NCI-H146 (cell line): ENCODE results near the gene GRHPR.
"Not testable (repeated sequence)": the region's sequence is repeated elsewhere in the genome, so short reads cannot be mapped to it uniquely, and the experiment has no call there.

Source experiments
- DNase-seq: peaks from one replicate; lab custom pipeline; 2025; lab: John Stamatoyannopoulos, UW

The GRHPR gene

DNA sequence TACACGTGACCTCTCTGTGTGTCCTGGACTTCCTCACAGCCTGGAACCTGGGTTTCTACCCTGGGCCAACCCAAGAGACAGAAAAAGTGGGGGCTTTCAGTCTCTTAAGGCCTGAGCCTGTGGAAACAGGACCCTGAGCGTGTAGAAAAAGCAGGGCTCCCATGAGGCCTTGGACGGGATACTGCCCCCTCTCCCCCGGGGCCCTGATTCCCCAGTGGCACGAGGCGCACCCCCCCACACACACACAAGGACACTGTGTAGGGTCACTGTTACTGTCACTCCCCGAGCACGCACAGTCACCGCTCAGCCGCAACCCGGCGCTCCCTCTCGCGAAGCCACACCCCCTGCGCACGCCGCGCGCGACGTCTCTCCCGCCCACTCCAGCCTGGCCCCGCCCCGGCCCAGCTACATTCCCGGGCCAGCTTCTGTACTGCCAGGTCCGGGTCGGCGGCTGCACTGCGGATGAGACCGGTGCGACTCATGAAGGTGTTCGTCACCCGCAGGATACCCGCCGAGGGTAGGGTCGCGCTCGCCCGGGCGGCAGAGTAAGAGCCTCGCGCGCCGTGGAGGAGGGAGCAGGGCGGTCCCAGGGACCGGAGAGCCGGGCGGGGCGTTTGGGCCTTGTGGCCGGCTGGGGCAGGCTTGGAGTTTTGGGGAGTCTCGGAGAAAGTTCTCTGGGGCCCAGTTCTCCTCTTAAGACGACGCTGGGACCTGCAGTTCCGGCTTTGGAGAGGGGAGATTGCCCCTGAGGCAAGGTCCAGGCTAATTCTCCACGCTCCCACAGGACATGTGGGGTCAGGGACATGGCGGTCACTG, at the start of gene GRHPR:
GRHPR (plus strand) TSS at position 408 of the 816 bp plus-strand sequence; CDS start at position 463, 55 bp downstream.
- DNase-seq, result peak; percentile 92

DNA sequence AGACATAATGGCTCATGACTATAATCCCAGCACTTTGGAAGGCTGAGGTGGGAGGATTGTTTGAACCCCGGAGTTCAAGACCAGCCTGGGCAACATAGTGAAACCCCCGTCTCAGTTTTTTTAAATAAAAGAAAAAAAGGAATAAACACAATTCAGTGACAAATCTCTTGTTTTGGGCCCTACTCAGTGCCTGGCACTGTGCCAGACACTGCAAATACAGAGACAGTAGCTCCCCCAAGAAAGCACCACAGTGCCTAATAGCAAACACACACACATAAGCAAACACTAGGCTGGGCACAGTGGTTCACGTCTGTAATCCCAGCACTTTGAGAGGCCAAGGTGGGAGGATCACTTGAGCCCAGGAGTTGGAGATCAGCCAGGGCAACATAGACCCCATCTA, 49.7 kb upstream of the GRHPR start:
- no peak for DNase-seq

DNA sequence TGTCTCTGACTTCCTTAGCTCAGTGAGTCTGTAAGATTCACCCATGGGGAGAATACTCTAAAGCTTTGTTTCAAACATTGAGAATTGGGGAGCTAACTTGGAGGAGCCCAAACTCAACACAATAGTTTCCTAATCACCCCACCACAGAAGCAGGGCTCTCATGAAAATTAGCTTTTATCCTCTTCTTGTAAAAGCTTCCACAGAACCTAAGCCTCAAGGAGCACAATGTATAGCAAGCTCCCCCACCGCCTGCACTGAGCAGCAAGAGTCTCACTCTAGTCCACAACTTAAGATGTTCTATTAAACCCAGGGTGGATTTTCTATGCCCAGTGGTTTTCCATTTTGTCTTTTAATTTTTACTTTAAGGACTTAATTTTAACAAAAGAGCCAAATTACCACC, 48.9 kb upstream of the GRHPR start:
- no peak for DNase-seq

DNA sequence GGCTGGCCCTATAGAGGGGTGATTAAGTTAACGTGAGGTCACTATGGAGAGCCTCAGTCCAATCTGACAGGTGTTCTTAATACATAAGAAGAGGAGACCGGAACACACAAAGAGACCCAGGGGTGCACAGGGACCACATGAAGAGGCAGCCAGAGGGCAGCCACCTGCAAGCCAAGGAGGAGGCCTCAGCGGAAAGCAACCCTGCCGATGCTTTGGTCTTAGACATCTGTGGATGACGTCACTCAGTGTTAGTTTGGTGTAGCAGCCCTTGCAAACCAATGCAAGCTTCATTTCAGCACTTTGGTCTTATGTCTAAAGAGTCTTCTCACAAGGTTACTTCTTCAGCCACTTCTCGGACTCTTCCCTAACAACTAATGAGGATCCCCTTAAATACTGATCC, 47.6 kb upstream of the GRHPR start:
- peak; percentile 48 for DNase-seq

DNA sequence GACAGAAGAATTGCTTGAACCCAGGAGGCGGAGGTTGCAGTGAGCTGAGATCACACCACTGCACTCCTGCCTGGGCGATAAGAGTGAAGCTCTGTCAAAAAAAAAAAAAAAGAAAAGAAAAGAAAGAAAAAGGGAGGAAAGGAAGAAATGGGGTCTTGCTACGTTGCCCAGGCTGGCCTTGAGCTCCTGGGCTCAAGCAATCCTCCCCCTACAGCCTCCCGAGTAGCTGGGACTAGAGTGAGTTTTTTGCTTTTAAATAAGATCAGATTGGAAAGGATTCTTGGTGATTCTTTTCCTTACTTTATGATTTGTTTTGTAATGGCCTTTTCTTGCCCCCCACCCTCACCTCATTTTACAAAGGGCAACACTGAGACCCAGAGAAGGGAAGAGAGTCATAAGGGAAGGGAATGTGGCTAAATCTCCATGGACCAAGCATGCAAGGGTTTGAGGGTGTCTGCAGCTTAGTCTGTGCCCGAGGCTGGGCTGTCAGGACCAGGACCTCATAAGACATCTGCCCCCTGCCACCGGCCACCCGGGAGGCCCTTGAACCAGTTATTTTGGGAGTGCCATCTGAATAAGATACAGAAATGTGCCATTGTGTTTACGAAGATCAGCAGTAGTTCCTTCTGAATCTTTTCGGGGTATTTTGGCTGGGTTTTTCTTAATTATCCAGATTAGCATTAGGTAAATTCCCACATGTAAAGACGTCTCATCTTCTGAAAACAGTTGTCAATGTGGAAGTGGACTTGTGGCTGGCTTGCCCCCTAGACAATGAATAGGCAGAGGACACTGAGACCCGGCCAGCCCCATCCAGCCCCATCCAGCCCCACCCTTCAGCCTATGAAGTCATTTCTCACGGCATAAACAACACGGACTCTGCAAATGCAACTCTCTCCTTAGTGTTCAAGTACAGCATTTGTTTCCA, 44.5 kb upstream of the GRHPR start:
- no peak for DNase-seq

DNA sequence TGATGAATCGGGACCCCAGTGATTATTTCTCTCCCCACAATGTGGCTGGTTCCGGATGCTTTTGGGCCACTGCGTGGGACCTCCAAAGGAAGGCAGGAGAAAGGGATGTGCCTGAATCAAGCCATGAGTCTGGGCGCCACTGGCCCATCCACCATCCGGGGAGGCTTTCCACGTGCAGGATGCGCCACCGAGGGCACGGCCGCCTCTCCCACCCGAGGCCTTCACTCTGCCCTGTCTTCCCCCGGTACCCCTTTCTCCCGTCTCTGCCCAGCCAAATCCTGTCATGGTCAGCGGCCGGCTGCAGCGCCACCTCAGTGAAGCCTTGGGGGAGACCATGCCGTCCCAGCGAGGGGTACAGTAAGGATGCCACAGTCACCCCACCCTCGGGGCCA, 43.9 kb upstream of the GRHPR start:
- no peak for DNase-seq

DNA sequence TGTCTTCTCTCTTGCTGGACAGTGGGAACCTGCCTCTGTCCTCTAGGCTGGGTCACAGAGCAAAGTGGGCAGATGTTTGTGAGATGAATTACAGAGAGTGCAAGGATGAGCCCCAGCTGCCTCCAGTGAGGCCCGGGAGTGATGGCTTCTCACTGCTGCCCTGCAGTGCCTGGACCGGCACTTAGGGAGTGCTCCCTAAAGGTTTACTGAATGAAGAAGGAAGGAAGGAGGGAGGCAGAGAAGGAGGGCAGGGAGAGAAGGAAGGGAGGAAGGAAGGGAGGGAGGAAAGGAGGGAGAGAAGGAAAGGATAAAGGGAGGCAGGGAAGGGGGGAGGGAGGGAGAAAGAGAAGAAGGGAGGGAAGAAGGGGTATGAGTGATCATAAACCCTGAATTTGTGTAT, 42.7 kb upstream of the GRHPR start:
- no peak for DNase-seq

DNA sequence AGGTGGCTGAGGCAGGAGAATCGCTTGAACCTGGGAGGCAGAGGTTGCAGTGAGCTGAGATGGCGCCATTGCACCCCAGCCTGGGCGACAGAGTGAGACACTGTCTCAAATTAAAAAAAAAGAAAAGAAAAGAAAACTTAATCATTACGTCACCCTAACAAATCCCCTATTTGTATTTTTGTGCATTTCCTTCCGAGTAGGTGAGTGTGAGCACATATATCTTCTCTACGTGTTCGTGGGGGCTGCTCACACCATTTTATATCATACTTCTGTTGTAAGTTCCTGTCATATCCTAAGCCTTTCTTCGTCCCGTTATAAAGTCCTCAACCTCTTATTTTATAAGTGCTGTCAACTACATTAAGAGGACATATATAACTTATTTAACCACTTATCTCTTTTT, 41.9 kb upstream of the GRHPR start:
- DNase-seq, result no peak

DNA sequence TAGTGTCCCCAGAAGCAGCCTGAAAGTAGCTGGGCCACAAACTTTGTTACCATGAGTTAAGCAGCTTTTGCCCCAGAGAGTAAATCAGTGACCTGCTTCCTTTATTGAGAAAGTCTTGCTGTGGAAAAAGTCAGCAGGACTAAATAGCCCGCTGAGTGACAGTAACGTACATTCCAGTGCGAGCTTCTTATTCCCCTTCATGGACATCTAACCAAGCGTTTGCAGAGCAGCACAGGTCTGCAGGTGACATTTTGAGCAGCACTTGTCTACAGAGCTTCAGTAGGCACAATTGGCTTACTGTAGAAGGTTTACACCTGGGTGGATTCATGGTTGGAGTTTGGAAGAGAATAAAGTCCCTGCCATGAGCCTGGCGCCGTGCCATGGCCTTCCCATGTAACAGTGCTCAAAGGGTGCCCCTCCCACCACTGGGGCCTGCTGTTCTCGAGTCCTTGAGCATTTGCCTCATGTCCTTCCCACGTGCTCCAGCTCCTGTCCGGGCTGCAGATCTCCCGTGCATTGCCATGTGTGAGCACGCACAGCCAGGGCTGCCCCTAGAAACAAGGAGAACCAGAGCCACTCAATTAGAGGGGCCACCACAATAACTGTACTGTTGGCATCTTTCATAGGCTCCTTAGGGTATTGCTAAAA, 41.3 kb upstream of the GRHPR start:
- DNase-seq, result no peak

DNA sequence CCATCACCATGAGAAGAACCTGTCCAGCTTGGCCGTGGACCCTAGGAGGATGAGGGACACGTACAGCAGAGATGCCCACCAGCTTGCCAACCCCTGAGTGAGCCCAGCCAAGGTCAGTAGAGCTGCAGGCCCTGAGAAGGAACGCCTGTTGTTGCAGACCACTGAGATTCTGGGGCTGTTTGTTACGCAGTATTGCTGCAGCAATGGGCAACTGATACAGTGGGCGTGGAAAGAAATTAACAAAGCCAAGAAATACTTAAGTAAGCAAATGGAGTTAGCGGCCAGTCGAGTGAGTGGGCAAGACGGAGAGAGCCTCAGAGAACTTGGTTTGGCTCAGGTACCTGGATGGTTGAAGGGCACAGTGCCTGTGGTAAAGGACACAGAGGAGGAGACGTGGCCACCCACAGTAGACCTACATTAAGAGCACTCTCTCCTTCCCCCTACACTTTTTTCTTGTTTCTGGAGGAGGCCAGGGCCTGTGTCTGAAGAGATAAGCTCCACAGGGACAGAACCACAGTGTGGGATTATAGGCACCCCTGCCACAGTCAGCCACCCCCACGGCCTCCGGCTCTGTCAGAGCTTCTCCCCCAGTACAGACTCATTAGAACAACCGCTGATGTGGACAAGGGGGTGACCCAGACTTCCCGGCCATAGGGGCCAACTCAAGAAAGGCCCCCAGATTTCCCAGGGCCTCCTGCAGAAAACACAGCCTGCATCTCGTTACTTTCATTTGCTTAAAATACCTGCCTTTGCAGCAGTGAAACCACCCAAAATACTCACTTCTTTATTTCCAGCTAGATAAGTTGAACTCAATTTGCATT, 40.1 kb upstream of the GRHPR start:
- DNase-seq, result no peak

DNA sequence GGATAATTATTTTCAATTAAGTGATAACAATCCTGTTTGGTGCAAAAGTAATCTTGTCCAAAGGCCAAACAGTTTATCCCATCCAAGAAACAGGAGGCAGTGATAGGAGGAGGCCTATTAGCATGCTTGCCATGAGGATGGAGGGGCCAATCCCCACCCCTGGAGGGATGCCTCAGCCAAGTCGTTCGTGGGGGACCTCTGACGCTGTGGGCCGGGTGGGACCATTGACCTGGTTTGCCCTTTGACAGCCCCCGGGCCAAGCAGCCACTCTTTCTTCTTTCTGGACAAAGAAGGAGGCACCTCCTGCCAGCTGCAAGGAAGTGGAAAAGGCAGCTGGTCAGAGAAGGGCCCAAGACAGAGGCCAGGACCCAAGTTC, 39.5 kb upstream of the GRHPR start:
- no peak for DNase-seq

DNA sequence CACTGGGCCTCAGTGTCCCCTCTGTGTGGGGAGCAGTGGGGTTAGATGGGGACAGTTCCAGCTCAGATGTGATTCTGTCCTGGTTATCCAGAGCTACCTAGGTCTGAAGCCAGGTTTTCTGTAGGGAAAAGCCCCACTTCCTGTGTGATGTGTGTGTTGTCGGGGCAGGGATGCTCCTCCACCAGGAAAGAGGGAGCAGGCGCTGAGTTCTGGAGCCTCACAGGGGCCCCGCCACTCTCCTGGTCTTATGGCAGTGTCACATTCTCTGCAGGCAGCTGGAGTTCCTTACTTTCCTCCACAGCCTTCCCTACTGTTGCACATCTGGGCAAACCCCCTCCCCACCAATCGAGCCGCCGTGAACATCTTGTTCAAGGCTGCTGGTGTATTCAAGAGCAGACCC, 39.1 kb upstream of the GRHPR start:
- no peak for DNase-seq

DNA sequence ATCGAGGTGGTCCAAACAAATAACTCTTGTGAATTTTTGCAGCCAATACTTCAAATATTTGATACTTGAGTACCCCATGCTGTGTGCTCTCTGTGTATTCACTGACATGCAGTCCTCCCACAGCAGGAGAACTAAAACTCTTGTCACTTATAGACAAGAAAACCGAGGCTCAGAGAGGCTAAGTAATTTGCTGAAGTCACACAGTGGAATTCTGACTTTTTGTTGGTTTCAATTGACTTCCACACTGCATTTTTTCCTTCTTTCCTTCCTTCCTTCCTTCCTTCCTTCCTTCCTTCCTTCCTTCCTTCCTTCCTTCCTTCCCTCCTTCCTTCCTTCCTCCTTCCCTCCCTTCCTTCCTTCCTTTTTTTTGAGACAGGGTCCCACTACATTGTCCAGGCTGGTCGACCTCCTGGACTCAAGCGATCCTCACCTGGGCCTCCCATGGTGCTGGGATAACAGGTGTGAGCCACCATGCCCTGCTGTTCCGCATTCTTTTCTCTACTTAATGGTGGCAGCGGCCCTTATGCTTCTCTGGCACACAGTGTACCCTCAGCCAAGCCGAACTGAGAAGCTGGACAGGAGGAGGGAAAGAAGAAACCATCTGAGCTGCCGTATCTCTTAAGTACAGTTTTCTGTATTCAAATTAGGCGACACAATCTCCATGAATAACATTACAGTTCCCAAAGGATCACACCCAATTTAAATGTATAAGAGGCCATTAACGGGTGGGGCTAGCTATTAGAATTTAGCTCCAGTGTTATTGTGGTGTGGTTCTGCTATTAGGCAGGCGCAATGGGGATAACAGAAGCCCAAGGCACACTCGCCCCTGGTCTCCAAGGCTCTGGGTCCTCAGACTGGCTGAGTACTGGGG, 38.4 kb upstream of the GRHPR start:
- no peak for DNase-seq

DNA sequence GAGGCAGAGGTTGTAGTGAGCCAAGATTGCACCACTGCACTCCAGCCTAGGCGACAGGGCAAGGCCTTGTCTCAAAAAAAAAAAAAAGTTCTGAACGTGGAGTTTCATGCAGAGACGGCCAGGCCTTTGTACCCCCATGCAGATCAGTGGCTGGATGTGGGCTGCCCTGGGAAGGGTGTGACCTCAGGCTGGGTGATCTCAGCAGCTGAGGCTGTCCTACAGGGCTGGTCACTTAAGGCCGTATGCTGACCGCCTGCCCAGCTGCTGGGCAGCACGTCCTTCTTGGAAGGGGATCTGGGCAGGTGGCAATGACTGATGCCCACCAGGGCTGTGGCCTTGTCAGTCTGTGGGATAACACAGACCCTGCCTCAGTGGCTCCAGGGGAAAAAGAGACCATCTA, 37.2 kb upstream of the GRHPR start:
- no peak for DNase-seq

DNA sequence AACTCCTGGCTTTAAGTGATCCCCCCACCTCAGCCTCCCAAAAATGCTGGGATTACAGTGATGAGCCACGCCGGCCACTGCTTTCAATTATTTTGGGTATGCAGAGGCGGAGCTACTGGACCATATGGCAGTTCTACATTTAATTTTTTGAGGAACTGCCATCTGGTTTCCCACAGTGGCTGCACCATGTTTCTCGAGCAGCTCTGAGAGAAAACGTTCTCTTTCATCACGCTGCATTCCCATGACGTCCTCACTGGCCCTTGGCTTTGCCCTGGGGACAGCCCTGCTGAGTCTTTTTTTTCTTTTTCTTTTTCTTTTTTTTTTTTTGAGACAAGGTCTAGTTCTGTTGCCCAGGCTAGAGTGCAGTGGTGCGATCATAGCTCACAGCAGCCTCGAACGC, 35.5 kb upstream of the GRHPR start:
- no peak for DNase-seq

DNA sequence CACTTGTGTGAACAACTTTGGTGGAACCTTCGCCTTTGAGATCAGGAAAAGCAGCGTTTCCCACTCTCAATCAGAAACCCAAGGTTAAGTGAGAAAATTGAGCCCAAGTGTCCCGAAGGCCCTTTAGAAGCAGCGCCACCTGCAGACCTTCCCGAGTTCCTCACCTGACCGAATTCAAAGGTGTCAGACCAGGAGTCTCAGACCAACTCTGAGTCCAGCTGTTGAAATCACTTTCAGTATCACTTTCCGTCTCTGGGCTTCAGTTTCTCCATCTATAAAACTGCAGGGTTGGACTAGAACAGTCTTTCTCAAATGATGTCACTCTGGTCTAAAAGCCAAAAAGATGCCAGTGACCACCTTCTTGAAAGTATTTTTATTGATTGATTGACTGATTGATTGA, 31.7 kb upstream of the GRHPR start:
- peak; percentile 42 for DNase-seq

DNA sequence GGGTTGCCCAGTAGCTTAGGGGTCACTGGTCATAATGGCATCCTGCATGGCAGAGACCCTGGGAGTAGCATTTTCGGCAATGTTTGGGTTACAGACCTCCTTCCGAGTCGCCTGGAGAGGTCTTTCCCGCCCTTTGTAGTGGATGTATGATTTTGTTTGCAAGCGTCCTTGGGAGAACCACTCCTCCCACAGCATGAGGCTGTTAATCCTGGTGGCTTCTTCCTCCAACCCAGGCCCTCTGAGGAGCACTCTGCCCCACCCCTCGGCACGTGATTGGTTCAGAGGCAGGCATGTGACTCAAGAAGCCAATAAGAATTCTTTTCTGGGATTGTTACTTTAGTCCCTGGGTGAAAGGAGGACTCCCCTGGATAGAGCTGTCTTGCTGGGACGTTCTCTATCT, 30.2 kb upstream of the GRHPR start:
- no peak for DNase-seq

DNA sequence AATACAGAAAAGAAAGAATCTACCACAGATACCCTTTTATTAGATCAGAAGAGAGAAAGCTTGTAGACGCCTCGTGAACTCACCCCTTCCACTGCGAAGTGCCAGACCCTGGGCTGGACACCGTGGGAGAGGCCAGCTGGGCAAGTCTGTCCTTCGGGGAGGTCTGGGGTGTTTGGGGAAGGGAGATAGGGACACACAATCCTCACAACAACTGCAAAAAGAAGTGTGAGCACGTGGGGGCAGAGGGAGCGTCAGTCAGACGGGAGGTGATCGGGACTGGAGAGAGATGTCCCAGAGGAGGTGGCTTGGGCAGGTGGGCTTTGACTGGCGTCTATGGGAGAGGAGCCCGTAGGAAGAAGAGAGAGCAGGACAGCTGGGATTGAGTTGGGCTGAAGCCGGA, 27.3 kb upstream of the GRHPR start:
- no peak for DNase-seq

DNA sequence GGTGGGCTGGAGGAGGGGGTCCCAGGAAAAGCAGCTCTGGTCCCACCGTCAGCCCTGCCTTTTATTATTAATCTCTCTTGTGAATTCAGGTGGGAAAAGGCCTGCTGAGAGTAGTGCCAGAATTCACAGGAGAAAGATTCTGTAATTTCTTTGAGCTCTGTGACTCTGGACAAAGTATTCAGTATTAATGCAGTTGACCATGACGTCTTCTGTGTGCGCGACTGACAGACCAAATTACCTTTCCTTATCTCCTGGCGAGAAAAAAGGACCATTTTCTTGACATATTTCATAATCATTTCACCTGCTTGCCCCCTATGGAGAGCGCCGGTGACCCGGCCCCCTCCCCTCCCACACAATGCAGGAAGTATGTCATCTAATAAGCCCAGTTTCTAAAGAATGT, 26.8 kb upstream of the GRHPR start:
- DNase-seq, result peak; percentile 72

DNA sequence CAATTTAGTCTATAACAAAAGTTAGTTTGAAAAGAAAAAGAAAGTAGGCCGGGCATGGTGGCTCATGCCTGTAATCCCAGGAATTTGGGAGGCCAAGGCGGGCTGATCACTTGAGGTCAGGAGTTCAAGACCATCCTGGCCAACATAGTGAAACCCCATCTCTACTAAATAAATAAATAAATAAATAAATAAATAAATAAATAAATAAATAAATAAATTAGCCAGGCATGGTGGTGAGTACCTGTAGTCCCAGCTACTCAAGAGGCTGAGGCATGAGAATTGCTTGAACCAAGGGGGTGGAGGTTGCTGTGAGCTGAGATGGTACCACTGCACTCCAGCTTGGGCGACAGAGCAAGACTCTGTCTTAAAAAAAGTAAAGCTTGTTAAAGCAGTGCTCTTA, 24.5 kb upstream of the GRHPR start:
- DNase-seq, result not testable (repeated sequence)

DNA sequence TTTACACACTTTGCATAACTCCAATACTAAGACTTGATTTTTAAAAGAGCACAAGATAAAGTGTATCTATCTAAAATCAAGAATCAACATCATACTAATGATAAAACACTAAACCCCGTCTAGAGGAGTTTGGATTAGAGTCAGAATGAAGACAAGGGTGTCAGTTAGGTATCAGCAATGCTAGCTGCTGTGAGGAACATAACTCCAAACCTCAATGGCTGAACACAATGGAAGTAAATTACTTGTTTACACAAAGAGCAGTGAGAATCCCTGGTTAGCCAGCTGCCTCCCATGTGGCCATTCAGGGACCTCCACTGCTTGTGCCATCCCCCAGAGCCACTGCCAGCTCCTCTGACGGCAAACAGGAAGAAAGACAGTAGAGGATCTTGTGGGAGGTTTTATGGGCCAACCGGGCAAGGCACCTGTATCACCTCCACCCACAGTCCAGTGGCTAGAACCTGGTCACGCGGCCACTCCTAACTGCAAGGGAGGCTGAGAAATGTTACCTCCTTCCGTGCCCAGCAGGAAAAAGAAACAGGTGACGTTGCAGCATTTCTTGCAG, 24.0 kb upstream of the GRHPR start:
- peak; percentile 57 for DNase-seq
